ENCODE results near the gene VPS52.
A peak's percentile ranks its signal among the peaks of the same experiment; 100 is the strongest.
"Not testable (repeated sequence)": the region's sequence is repeated elsewhere in the genome, so short reads cannot be mapped to it uniquely, and the experiment has no call there.

VPS52 gene

DNA sequence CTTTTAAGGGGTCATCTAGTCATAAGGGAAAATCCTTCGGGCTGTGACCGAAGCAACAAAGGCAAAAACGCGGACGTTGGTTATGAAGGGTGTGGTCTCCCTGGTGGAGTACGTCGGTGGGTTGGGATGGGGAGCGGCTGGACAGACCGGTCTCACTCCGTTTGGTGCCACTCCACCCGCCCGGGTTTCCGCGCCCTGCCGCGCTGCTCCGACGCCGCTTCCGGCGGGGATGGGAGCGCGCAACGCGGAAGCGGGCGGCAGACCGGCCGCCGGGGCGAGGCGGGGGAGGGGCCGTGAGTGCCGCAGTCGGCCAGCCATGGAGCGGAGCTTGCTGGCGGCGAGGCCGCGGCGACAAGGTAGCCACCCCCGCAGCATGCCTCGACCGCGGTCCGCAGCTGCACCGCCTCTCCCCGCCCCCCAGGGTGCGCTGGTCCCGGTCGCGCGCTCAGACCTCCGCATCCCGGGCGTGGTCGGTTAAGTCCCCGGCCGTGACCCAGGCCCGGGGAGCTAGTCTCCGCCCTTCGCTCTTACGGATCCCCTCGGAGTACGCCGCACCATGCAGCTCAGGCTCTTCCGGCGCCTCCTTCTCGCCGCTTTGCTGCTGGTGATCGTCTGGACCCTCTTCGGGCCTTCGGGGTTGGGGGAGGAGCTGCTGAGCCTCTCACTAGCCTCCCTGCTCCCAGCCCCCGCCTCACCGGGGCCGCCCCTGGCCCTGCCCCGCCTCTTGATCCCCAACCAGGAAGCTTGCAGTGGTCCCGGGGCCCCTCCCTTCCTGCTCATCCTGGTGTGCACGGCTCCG lies 5.4 kb upstream of the VPS52 start, which contains the start of gene B3GALT4:
B3GALT4 (plus strand) TSS at position 260 of the 799 bp plus-strand sequence; CDS start at position 557, 297 bp downstream.
- peaks cover 29% of the 10 kb centered on the region for H3K36me3 ChIP-seq
- no peaks in the 10 kb centered on the region for H3K9me3 ChIP-seq
- TF ChIP-seq CTCF (IDR thresholded peaks at IDR 0.05), result peak; percentile 81
- H3K27ac ChIP-seq, result peak within 1 kb of the TSS; percentile 90
- H3K27me3 ChIP-seq, result no peaks in the 10 kb centered on the region
- peak within 1 kb of the TSS; percentile 77 to 84 for H3K4me3 ChIP-seq (ENCODE audit: low read depth in 1 of 2, low read length in 1 of 2)
- peaks cover 53 to 60% of the 10 kb centered on the region in 2 experiments for H3K4me1 ChIP-seq (ENCODE audit: control insufficient read depth in 1 of 2, insufficient read depth in 1 of 2, low read depth in 1 of 2, low read length in 1 of 2)

GRCh38 chr6:33276581-33276863 lies 4.8 kb upstream of the VPS52 start:
- Histone ChIP-seq H3K27ac (peak overlapping the region; percentile 90), H3K4me3 (ENCODE audit: low read depth in 1 of 2, low read length in 1 of 2) (peak overlapping the region; percentile 77 to 84), H3K36me3 (peaks cover 29% of the 10 kb centered on the region), H3K9me3 (no peaks in the 10 kb centered on the region), H3K4me1 (ENCODE audit: control insufficient read depth in 1 of 2, insufficient read depth in 1 of 2, low read depth in 1 of 2, low read length in 1 of 2) (peaks cover 54 to 62% of the 10 kb centered on the region in 2 experiments), H3K27me3 (no peaks in the 10 kb centered on the region)
- TF ChIP-seq CTCF (IDR thresholded peaks at IDR 0.05), result no peak

DNA sequence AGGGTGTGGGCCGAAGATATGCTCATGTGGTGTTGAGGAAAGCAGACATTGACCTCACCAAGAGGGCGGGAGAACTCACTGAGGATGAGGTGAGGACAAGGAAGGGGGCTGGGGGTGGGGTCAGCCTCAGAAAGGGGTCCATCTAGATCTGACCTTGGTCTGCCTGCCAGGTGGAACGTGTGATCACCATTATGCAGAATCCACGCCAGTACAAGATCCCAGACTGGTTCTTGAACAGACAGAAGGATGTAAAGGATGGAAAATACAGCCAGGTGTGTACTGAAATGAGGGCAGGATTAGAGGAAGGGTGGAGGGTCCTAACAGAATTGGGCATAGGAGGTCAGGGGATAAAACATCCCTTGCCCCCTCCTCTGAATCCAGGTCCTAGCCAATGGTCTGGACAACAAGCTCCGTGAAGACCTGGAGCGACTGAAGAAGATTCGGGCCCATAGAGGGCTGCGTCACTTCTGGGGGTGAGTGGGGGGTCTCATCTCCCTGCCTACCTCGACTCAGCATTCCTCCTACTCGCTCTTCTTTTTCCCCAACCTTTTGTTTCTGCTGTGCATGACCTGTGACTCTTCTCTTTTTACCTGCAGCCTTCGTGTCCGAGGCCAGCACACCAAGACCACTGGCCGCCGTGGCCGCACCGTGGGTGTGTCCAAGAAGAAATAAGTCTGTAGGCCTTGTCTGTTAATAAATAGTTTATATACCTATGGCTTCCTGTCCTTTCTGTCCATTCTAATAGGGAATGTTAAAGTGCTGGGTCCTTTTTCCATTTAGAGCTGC lies 4.3 kb upstream of the VPS52 start:
- peaks cover 29% of the 10 kb centered on the region for H3K36me3 ChIP-seq
- peaks cover 56 to 66% of the 10 kb centered on the region in 2 experiments for H3K4me1 ChIP-seq (ENCODE audit: control insufficient read depth in 1 of 2, insufficient read depth in 1 of 2, low read depth in 1 of 2, low read length in 1 of 2)
- peak overlapping the region; percentile 77 to 84 for H3K4me3 ChIP-seq (ENCODE audit: low read depth in 1 of 2, low read length in 1 of 2)
- H3K27me3 ChIP-seq, H3K9me3 ChIP-seq: not testable (repeated sequence)
- H3K27ac ChIP-seq, result peak overlapping the region; percentile 90

DNA sequence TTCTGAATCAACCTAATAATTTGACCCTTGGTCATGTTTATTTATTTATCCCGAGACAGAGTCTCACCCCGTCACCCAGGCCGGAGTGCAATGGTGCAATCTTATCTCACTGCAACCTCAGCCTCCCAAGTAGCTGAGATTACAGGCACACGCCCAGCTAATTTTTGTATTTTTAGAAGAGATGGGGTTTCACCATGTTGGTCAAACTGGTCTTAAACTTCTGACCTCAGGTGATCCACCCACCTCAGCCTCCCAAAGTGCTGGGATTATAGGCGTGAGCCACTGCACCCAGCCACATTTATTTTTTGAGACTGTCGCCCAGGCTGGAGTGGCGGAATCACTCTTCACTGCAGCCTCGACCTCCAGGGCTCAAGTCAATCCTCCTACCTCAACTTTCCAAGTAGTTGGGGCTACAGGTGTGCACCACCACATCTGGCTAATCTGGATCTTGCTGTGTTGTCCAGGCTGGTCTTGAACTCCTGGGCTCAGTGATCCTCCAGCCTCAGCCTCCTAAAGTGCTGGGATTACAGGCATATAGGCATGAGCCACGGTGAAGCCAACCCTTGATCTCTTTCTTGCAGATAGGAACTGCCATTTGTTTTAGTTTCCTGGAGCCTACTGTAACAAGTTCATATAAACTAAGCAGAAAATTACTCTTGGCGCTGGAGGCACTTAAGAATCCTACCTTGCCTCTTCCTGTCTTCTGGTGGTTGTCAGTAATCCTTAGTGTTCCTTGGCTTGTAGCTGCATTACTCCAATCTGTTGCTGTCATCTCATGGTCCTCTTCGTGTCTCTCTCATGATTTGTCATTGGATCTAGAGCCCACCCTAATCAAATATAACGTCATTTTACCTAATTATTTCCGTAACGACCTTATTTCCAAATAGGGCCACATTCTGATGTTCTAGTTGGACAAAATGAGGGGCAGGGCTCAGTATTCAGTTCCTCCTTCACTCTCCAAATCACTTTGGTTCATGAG lies 2.5 kb upstream of the VPS52 start:
- Histone ChIP-seq H3K9me3 (no peaks in the 10 kb centered on the region), H3K27ac (no peak overlapping the region), H3K27me3 (no peaks in the 10 kb centered on the region), H3K4me1 (ENCODE audit: control insufficient read depth in 1 of 2, insufficient read depth in 1 of 2, low read depth in 1 of 2, low read length in 1 of 2) (peaks cover 48 to 52% of the 10 kb centered on the region in 2 experiments), H3K36me3 (peaks cover 12% of the 10 kb centered on the region), H3K4me3 (ENCODE audit: low read depth in 1 of 2, low read length in 1 of 2) (no peak overlapping the region)
- no peak for TF ChIP-seq CTCF (IDR thresholded peaks at IDR 0.05)

DNA sequence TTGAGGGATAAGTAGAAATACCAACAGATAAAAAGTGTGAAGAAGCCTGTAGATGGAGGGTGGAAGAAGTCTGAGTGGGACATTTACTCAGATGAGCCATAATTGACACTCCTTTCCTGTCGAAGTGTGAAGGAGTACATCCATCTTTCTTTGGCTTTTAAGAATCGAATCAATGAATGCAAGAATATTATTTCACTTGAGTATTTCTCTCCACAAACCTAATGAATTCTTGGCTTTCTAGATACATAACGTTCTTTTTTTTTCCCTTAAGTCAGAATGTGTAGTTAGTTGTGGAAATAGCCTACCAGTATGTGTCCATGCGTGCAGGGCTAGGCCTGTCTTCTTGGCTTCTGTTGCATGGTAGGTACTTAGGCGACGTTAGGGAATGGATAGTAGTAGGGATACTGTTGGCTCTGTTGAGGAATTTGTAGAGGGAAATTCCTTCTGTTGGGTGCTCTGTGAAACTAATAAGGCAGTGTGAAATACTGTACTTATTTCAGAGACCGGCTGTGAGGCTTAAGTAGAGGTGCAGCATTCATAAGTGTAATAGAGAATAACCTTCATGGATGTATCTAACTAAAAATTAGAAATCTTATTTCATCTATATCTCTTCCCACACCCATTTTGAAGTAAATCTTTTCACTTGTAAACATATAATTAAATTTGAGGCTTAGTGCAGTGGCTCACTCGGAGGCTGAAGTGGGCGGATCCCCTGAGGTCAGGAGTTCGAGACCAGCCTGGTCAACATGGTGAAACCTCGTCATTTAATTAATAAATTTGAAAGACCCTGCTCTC lies 1.6 kb upstream of the VPS52 start:
- H3K27ac ChIP-seq, result peak overlapping the region; percentile 96
- no peak overlapping the region for H3K4me3 ChIP-seq (ENCODE audit: low read depth in 1 of 2, low read length in 1 of 2)
- no peaks in the 10 kb centered on the region for H3K9me3 ChIP-seq
- H3K4me1 ChIP-seq (ENCODE audit: control insufficient read depth in 1 of 2, insufficient read depth in 1 of 2, low read depth in 1 of 2, low read length in 1 of 2), result peaks cover 39 to 43% of the 10 kb centered on the region in 2 experiments
- no peak for TF ChIP-seq CTCF (IDR thresholded peaks at IDR 0.05)
- H3K36me3 ChIP-seq, result peaks cover 11% of the 10 kb centered on the region
- no peaks in the 10 kb centered on the region for H3K27me3 ChIP-seq

All from neutrophil (primary cell).